Stimulated activated CD8-positive, alpha-beta memory T cell treated with anti-CD3 and anti-CD28 coated beads, Interleukin-15, amount 100 ng/mL, for 48 hours (primary cell): ENCODE measurements around the gene C1QTNF5.
"Not testable (repeated sequence)": the region's sequence is repeated elsewhere in the genome, so short reads cannot be mapped to it uniquely, and the experiment has no call there.

Source experiments
- DNase-seq, 2 donors: peaks; one replicate each; pipeline ENCODE4 v3.0.0-alpha.2; 2020; ENCODE audit warnings: low read depth in 2 of 2

Gene C1QTNF5

GRCh38 chr11:119340335-119341221 lies at the start of gene C1QTNF5:
C1QTNF5 (minus strand) TSS chr11:119340883; CDS start chr11:119340397, 486 bp downstream.
- no peak for DNase-seq

- DNase-seq, result no peak
Observed at GRCh38 chr11:119389611-119390254, 49.0 kb upstream of the C1QTNF5 start.

- no peak for DNase-seq
Observed at GRCh38 chr11:119388103-119388502, 47.4 kb upstream of the C1QTNF5 start.

- DNase-seq, result no peak
Observed at GRCh38 chr11:119384332-119384731, 43.6 kb upstream of the C1QTNF5 start.

GRCh38 chr11:119382513-119382912 lies 41.8 kb upstream of the C1QTNF5 start:
- not testable (repeated sequence) for DNase-seq

GRCh38 chr11:119382101-119382500 lies 41.4 kb upstream of the C1QTNF5 start:
- DNase-seq, result no peak

- peak; percentile 95 for DNase-seq
Observed at GRCh38 chr11:119381181-119381988, 40.7 kb upstream of the C1QTNF5 start, which contains the start of gene USP2. USP2 (minus strand) TSS chr11:119381690; CDS start chr11:119373480, 8,210 bp downstream.

- no peak for DNase-seq
Observed at GRCh38 chr11:119380827-119381180, 40.1 kb upstream of the C1QTNF5 start.

GRCh38 chr11:119380160-119380826 lies 39.6 kb upstream of the C1QTNF5 start:
- DNase-seq, result no peak

GRCh38 chr11:119378851-119379465 lies 38.3 kb upstream of the C1QTNF5 start:
- no peak for DNase-seq

GRCh38 chr11:119377961-119378667 lies 37.4 kb upstream of the C1QTNF5 start:
- DNase-seq, result no peak

- no peak for DNase-seq
Observed at GRCh38 chr11:119377112-119377901, 36.6 kb upstream of the C1QTNF5 start.

GRCh38 chr11:119376197-119376847 lies 35.6 kb upstream of the C1QTNF5 start:
- DNase-seq, result no peak

GRCh38 chr11:119375337-119376196 lies 34.9 kb upstream of the C1QTNF5 start:
- no peak for DNase-seq

- no peak for DNase-seq
Observed at GRCh38 chr11:119374632-119375336, 34.1 kb upstream of the C1QTNF5 start.

GRCh38 chr11:119373921-119374631 lies 33.4 kb upstream of the C1QTNF5 start:
- DNase-seq, result peak in 1 of 2 donors; percentile 20
